Keratinocyte (primary cell): ENCODE data around the gene ZNF443.

ENCODE experiments used
- CTCF ChIP-seq, 3 experiments: IDR thresholded peaks in 1 of 3; conservative IDR thresholded peaks in 1 of 3; optimal IDR thresholded peaks in 1 of 3; 2 replicates in 2 of 3; 3 replicates in 1 of 3; pipeline versions ENCODE3 to v1.5.1; 2011; ENCODE audit warnings: low read length in 3 of 3, mild to moderate bottlenecking in 3 of 3, moderate library complexity in 2 of 3, control low read depth in 1 of 3, inconsistent platforms in 1 of 3; ENCODE audit not compliant: insufficient read depth in 2 of 3; ENCODE audit errors: extremely low read depth in 1 of 3
- EZH2 ChIP-seq: IDR thresholded peaks from one replicate; pipeline ENCODE4 v1.6.1; 2012; ENCODE audit warnings: inconsistent platforms, mild to moderate bottlenecking, low read length, moderate library complexity

- no peak for TF ChIP-seq CTCF (optimal IDR thresholded peaks at IDR 0.05 in 1 of 3, IDR thresholded peaks at IDR 0.05 in 1 of 3, conservative IDR thresholded peaks at IDR 0.05 in 1 of 3; ENCODE audit: extremely low read depth in 1 of 3, insufficient read depth in 2 of 3, low read length in 3 of 3)
- no peak for TF ChIP-seq EZH2
These were observed 43.2 kb upstream of the ZNF443 start for GRCh38 chr19:12484011-12484370.
